Hepatocyte (in vitro differentiated cells): ENCODE results near the gene RPS6KL1. TPM values are rescaled to one million over a fixed set of nuclear protein-coding genes. Genes with fewer than 3 reads are reported as not detected.

Experiments
- DNase-seq: peaks from one replicate; pipeline ENCODE4 v3.0.0-alpha.2; 2016; ENCODE audit warnings: low spot score
- H2AFZ ChIP-seq: fragments of 200-600 bp; sonication (generic); 2 replicates; pipeline ENCODE4 v1.6.0; 2016; ENCODE audit warnings: antibody characterized with exemption, mild to moderate bottlenecking
- H3K27ac ChIP-seq: fragments of 200-600 bp; sonication (generic); 2 replicates; pipeline ENCODE4 v1.5.1; 2016; ENCODE audit warnings: mild to moderate bottlenecking
- H3K27me3 ChIP-seq: fragments of 200-600 bp; sonication (generic); 2 replicates; pipeline ENCODE4 v1.6.1; 2016
- H3K36me3 ChIP-seq: fragments of 200-600 bp; sonication (generic); replicated peaks from 2 replicates; pipeline ENCODE4 v1.5.1; 2016; ENCODE audit warnings: low read depth; ENCODE audit not compliant: insufficient read depth
- H3K4me1 ChIP-seq: fragments of 200-600 bp; sonication (generic); 2 replicates; pipeline ENCODE4 v1.5.1; 2016; ENCODE audit warnings: mild to moderate bottlenecking, moderate library complexity; ENCODE audit not compliant: insufficient read depth
- H3K4me2 ChIP-seq: fragments of 200-600 bp; sonication (generic); 2 replicates; pipeline ENCODE4 v1.6.0; 2016
- H3K4me3 ChIP-seq: fragments of 200-600 bp; sonication (generic); 2 replicates; pipeline ENCODE4 v1.5.1; 2016; ENCODE audit warnings: mild to moderate bottlenecking
- H3K79me2 ChIP-seq: fragments of 200-600 bp; sonication (generic); 2 replicates; pipeline ENCODE4 v1.6.0; 2017; ENCODE audit warnings: mild to moderate bottlenecking
- H3K9me2 ChIP-seq: fragments of 200-600 bp; sonication (generic); replicated peaks from 2 replicates; pipeline ENCODE4 v1.6.0; 2017; ENCODE audit warnings: mild to moderate bottlenecking; ENCODE audit not compliant: insufficient read depth
- H3K9me3 ChIP-seq: fragments of 200-600 bp; sonication (generic); 2 replicates; pipeline ENCODE4 v1.5.1; 2016; ENCODE audit warnings: low read depth, mild to moderate bottlenecking
- H4K20me1 ChIP-seq: fragments of 200-600 bp; sonication (generic); 2 replicates; pipeline ENCODE4 v1.6.0; 2016; ENCODE audit warnings: mild to moderate bottlenecking; ENCODE audit not compliant: insufficient read depth, poor library complexity, severe bottlenecking
- EZH2 ChIP-seq: fragments of 200-600 bp; sonication (generic); IDR thresholded peaks from 2 replicates; pipeline ENCODE4 v1.6.1; 2016; ENCODE audit warnings: antibody characterized with exemption, mild to moderate bottlenecking, borderline replicate concordance
- EZH2phosphoT487 ChIP-seq: fragments of 200-600 bp; sonication (generic); IDR thresholded peaks from one replicate; pipeline ENCODE4 v1.6.1; 2018; ENCODE audit warnings: antibody characterized with exemption, mild to moderate bottlenecking, low read depth, moderate library complexity; ENCODE audit not compliant: unreplicated experiment, severe bottlenecking
- WGBS: methylation state at CpG from one replicate; pipeline ENCODE4 v1.1.6; 2016; ENCODE audit warnings: low lambda C conversion rate; ENCODE audit errors: missing lambda C conversion rate; 5-methylcytosine and 5-hydroxymethylcytosine counted together
- polyA plus RNA-seq: library from polyadenylated mRNA; unstranded; fragments of >200 nt; fragmentation: Nextera tagmentation; extraction: Ambion mirVana; gene quantifications from 2 replicates; pipeline ENCODE4 v1.2.1, GENCODE V29; 2016
- total RNA-seq: library from RNA; depleted of rRNA; stranded (reverse); fragments of >200 nt; gene quantifications from 2 replicates; pipeline ENCODE4 v1.2.3, GENCODE V29; 2014
- TF ChIP-seq, protein P1 (sequence below): fragments of 200-600 bp; sonication (generic); IDR thresholded peaks from 2 replicates; pipeline ENCODE4 v1.5.1; 2016; ENCODE audit warnings: antibody characterized with exemption, mild to moderate bottlenecking; ENCODE audit not compliant: poor library complexity

RPS6KL1 gene
- total and polyA plus RNA-seq, 2 experiments from 2014 or later = 0.18 to 0.57 TPM

DNA sequence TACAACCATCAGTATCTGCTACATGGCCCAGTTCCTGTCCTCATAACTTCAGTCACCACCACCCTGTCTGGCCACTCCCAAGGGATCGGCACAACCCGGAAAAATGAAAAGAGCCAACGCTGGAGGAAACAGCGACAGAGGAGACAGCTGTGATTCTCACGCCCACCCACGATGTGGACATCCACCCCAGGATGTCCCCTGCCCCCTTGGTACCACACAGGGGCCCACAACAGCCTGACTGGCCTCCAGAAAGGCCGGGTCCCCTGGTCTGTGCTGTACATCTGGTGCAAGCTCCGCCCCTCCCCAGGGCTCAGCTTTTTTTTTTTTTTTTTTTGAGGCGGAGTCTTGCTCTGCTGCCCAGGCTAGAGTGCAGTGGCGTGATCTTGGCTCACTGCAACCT, 12.5 kb downstream of the RPS6KL1 start:
- Histone ChIP-seq H4K20me1 (no peaks in the 10 kb centered on the region), H3K27me3 (no peaks in the 10 kb centered on the region), H3K4me1 (no peaks in the 10 kb centered on the region), H3K79me2 (no peaks in the 10 kb centered on the region), H3K27ac (no peak overlapping the region), H2AFZ (no peak overlapping the region), H3K4me3 (no peak overlapping the region), H3K9me3 (no peaks in the 10 kb centered on the region), H3K4me2 (no peak overlapping the region), H3K36me3 (no peaks in the 10 kb centered on the region), H3K9me2 (no peaks in the 10 kb centered on the region)
- DNase-seq = no peak
- WGBS = 90% methylated on average over 10 of the region's 10 CpGs
- TF ChIP-seq EZH2phosphoT487 = no peak

DNA sequence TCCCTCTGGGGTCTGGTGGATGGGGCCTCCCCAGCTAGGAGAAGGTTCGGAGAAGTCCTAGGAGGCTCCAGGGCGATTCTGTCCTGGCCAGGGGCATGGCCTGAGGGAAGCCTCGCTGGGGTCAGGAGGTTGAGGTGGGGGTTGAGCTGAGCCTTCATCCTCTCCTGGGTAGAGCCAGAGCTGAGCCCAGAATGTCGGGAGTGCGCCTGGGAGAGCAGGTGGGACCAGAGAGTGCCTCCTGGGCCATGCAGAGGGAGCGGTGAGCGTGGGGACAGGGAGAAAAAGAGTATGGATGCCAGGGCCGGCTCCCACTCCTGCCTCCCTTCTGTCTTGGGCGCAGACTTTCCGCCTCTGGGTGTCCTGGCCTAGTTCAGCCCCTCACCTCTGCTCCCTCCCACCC, 13.1 kb downstream of the RPS6KL1 start:
- Histone ChIP-seq H2AFZ (no peak overlapping the region), H3K36me3 (no peaks in the 10 kb centered on the region), H4K20me1 (no peaks in the 10 kb centered on the region), H3K4me3 (no peak overlapping the region), H3K9me3 (no peaks in the 10 kb centered on the region), H3K4me1 (no peaks in the 10 kb centered on the region), H3K9me2 (no peaks in the 10 kb centered on the region), H3K27me3 (no peaks in the 10 kb centered on the region), H3K27ac (no peak overlapping the region), H3K4me2 (no peak overlapping the region), H3K79me2 (no peaks in the 10 kb centered on the region)
- TF ChIP-seq EZH2 (no peak), EZH2phosphoT487 (no peak)
- TF ChIP-seq, protein P1, sequence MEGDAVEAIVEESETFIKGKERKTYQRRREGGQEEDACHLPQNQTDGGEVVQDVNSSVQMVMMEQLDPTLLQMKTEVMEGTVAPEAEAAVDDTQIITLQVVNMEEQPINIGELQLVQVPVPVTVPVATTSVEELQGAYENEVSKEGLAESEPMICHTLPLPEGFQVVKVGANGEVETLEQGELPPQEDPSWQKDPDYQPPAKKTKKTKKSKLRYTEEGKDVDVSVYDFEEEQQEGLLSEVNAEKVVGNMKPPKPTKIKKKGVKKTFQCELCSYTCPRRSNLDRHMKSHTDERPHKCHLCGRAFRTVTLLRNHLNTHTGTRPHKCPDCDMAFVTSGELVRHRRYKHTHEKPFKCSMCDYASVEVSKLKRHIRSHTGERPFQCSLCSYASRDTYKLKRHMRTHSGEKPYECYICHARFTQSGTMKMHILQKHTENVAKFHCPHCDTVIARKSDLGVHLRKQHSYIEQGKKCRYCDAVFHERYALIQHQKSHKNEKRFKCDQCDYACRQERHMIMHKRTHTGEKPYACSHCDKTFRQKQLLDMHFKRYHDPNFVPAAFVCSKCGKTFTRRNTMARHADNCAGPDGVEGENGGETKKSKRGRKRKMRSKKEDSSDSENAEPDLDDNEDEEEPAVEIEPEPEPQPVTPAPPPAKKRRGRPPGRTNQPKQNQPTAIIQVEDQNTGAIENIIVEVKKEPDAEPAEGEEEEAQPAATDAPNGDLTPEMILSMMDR = no peak
- 87% methylated on average over 9 of the region's 10 CpGs for WGBS
- DNase-seq = no peak

DNA sequence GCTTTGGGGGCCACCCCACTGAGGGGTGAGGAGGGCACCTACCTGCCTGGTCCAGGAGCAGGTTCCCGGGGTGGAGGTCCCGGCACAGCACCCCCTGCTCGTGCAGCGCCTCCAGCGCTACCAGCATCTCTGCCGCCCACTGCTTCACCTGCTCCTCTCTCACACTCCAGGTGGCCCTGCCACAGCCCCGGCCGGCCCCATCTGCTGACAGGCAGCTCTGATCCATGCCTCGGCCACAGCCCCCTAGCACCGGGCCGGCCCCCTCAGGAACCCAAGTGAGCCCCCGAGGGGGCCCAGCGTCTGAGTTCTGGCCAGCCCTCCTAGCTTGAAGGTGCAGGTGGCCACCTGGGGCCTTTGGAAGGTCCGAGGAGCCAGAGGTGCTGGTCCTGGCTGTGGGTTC, 13.6 kb downstream of the RPS6KL1 start:
- Histone ChIP-seq H3K4me1 (no peaks in the 10 kb centered on the region), H3K4me2 (no peak overlapping the region), H3K27ac (no peak overlapping the region), H3K9me3 (no peaks in the 10 kb centered on the region), H3K9me2 (no peaks in the 10 kb centered on the region), H3K4me3 (no peak overlapping the region), H2AFZ (no peak overlapping the region), H3K79me2 (no peaks in the 10 kb centered on the region), H3K36me3 (no peaks in the 10 kb centered on the region), H4K20me1 (no peaks in the 10 kb centered on the region), H3K27me3 (no peaks in the 10 kb centered on the region)
- TF ChIP-seq EZH2phosphoT487 (no peak), EZH2 (no peak)
- TF ChIP-seq, protein P1 = no peak
- no peak for DNase-seq
- WGBS = 90% methylated on average over 14 of the region's 14 CpGs

DNA sequence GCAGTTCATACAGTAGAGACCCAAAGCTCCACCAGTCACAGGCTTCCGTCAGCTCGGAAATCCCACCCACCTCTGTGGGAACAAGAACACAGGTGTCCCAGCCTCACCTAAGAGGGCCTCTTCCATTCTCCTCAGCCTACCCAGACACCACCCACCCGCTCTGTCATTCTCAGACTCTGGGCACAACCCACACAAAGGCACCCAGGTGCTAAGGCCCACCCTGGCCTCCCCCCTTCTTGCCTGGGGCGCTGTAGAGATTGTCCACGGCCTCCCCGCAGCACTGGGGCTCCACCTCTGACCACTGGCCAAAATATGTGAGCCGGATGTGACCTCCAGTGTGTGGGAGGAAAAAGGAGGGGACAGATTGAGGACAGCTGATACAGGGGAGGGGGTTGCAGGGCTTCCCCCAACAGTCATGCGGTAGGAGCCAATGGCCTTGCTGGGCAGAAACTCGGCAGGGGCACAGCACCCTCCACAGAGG, 14.2 kb downstream of the RPS6KL1 start:
- TF ChIP-seq, protein P1 = no peak
- no peak for TF ChIP-seq EZH2
- 87% methylated on average over 9 of the region's 9 CpGs for WGBS

More for the DNA sequence above, 14.2 kb downstream of the RPS6KL1 start:
- Histone ChIP-seq H3K4me1 (no peaks in the 10 kb centered on the region), H3K9me3 (no peaks in the 10 kb centered on the region), H3K9me2 (no peaks in the 10 kb centered on the region), H3K36me3 (no peaks in the 10 kb centered on the region), H3K27ac (no peak overlapping the region), H3K79me2 (no peaks in the 10 kb centered on the region), H4K20me1 (no peaks in the 10 kb centered on the region), H3K4me2 (no peak overlapping the region), H2AFZ (no peak overlapping the region), H3K4me3 (no peak overlapping the region), H3K27me3 (no peaks in the 10 kb centered on the region)
- DNase-seq = no peak
